GM19035 (cell line): ENCODE measurements around the gene TRMT1L.
"Not testable (repeated sequence)": the region's sequence is repeated elsewhere in the genome, so short reads cannot be mapped to it uniquely, and the experiment has no call there.

Experiments used
- ATAC-seq: cut with Tn5 transposase; IDR thresholded peaks from one replicate; pipeline ENCODE4 v1.9.1; 2021; ENCODE audit not compliant: unreplicated experiment

Gene TRMT1L

GRCh38 chr1:185156854-185157598, at the start of gene TRMT1L, which contains the start of gene SWT1:
Gene TRMT1L, minus strand, starts transcription at chr1:185156953. Its CDS starts 241 bp downstream, at chr1:185156712.
Gene SWT1, plus strand, starts transcription at chr1:185157167. Its CDS starts 3,675 bp downstream, at chr1:185160842.
- ATAC-seq, result peak; percentile 92

- ATAC-seq, result no peak
Observed at GRCh38 chr1:185200889-185201288, 44.1 kb upstream of the TRMT1L start.

- not testable (repeated sequence) for ATAC-seq
Observed at GRCh38 chr1:185198712-185199111, 42.0 kb upstream of the TRMT1L start.

GRCh38 chr1:185193756-185194155, 37.0 kb upstream of the TRMT1L start:
- ATAC-seq, result no peak

GRCh38 chr1:185170291-185170848, 13.6 kb upstream of the TRMT1L start:
- ATAC-seq, result peak; percentile 95

- no peak for ATAC-seq
Observed at GRCh38 chr1:185166106-185166505, 9.4 kb upstream of the TRMT1L start.

- no peak for ATAC-seq
Observed at GRCh38 chr1:185162491-185162890, 5.7 kb upstream of the TRMT1L start.

- ATAC-seq, result no peak
Observed at GRCh38 chr1:185159966-185160365, 3.2 kb upstream of the TRMT1L start.

- no peak for ATAC-seq
Observed at GRCh38 chr1:185158800-185159199, 2.0 kb upstream of the TRMT1L start.

GRCh38 chr1:185157599-185158412, 1.1 kb upstream of the TRMT1L start:
- no peak for ATAC-seq

GRCh38 chr1:185156288-185156853, 382 bp downstream of the TRMT1L start:
- peak; percentile 29 for ATAC-seq

- no peak for ATAC-seq
Observed at GRCh38 chr1:185155600-185156287, 1.0 kb downstream of the TRMT1L start.

- ATAC-seq, result no peak
Observed at GRCh38 chr1:185154912-185155513, 1.7 kb downstream of the TRMT1L start.

GRCh38 chr1:185152187-185152767, 4.5 kb downstream of the TRMT1L start:
- no peak for ATAC-seq

- no peak for ATAC-seq
Observed at GRCh38 chr1:185151215-185151614, 5.5 kb downstream of the TRMT1L start.

- no peak for ATAC-seq
Observed at GRCh38 chr1:185144233-185144632, 12.5 kb downstream of the TRMT1L start.

- no peak for ATAC-seq
Observed at GRCh38 chr1:185139246-185139645, 17.5 kb downstream of the TRMT1L start.

GRCh38 chr1:185137896-185138545, 18.7 kb downstream of the TRMT1L start:
- no peak for ATAC-seq

- ATAC-seq, result no peak
Observed at GRCh38 chr1:185132534-185132933, 24.2 kb downstream of the TRMT1L start.
